GM12878 (cell line): Measurements from ENCODE around the gene STX16. TPM values are rescaled to one million over a fixed set of nuclear protein-coding genes. Genes with fewer than 3 reads are reported as not detected.

Experiments used
- ASH2L ChIP-seq: fragments of 300-600, 200-600 bp; sonication (generic); IDR thresholded peaks from 2 replicates; pipeline ENCODE4 v1.6.1; 2017; ENCODE audit warnings: low read depth, mild to moderate bottlenecking, borderline replicate concordance
- BMI1 ChIP-seq: fragments of 450-650 bp; IDR thresholded peaks from 2 replicates; pipeline ENCODE4 v1.6.1; 2016; ENCODE audit warnings: mild to moderate bottlenecking, moderate library complexity, borderline replicate concordance
- CEBPZ ChIP-seq: fragments of 150-350 bp; IDR thresholded peaks from 2 replicates; pipeline ENCODE4 v1.6.1; 2016; ENCODE audit warnings: low read depth, low read length
- EZH2 ChIP-seq: IDR thresholded peaks from 2 replicates; pipeline ENCODE4 v1.6.1; 2012; ENCODE audit warnings: low read depth, mild to moderate bottlenecking, control low read depth, inconsistent platforms, low read length, borderline replicate concordance; ENCODE audit not compliant: control insufficient read depth
- MXI1 ChIP-seq: fragments of 150-350 bp; IDR thresholded peaks from 2 replicates; pipeline ENCODE4 v1.6.1; 2011; ENCODE audit warnings: low read depth, mild to moderate bottlenecking, inconsistent platforms, low read length, improper control_type of control experiment
- MYC ChIP-seq: IDR thresholded peaks from 2 replicates; pipeline ENCODE4 v1.6.1; 2011; ENCODE audit warnings: mild to moderate bottlenecking, low read length, moderate library complexity, inconsistent platforms; ENCODE audit not compliant: insufficient read depth, insufficient replicate concordance, insufficient read length, severe bottlenecking
- RAD51 ChIP-seq: fragments of 450-650 bp; IDR thresholded peaks from 2 replicates; pipeline ENCODE4 v1.6.1; 2016; ENCODE audit warnings: moderate library complexity, mild to moderate bottlenecking, inconsistent platforms
- SIN3A ChIP-seq: IDR thresholded peaks from 2 replicates; pipeline ENCODE4 v1.6.1; 2012; ENCODE audit warnings: low read depth, low read length, improper control_type of control experiment
- SIX5 ChIP-seq: IDR thresholded peaks from 2 replicates; pipeline ENCODE4 v1.6.1; 2011; ENCODE audit warnings: mild to moderate bottlenecking, low read depth, low read length, moderate library complexity; ENCODE audit not compliant: severe bottlenecking
- SP1 ChIP-seq: IDR thresholded peaks from one replicate; pipeline ENCODE4 v1.6.1; 2011; ENCODE audit warnings: low read depth, low read length
- TCF7 ChIP-seq: IDR thresholded peaks from 2 replicates; pipeline ENCODE4 v1.6.1; 2014; ENCODE audit warnings: antibody characterized with exemption, borderline replicate concordance
- polyA plus RNA-seq, 11 experiments: library from polyadenylated mRNA; depleted of rRNA in 4 of 11; unstranded in 6 of 11; stranded (reverse) in 5 of 11; fragments of >200 nt; fragmentation: Nextera tagmentation in 4 of 11; fragmentation: Illumina TruSeq in 1 of 11; extraction: Ambion mirVana in 4 of 11; extraction: Trizol in 1 of 11; gene quantifications; 1 replicate in 1 of 11; 2 replicates in 10 of 11; pipeline versions ENCODE4 v1.2.1 to v1.2.3, GENCODE V29; 2011 to 2016; ENCODE audit warnings: inconsistent platforms in 2 of 11, missing spikeins in 2 of 11, low read depth in 1 of 11
- total RNA-seq, 4 experiments: library from RNA; depleted of rRNA in 3 of 4; stranded (reverse); fragments of >200 nt in 3 of 4; fragmentation: Illumina TruSeq in 1 of 4; extraction: Trizol in 1 of 4; gene quantifications; 2 replicates each; pipeline versions ENCODE4 v1.2.1 to v1.2.3, GENCODE V29; 2013 to 2021
- TF ChIP-seq, protein P1 (sequence below): IDR thresholded peaks from 2 replicates; pipeline ENCODE4 v1.6.1; 2011; ENCODE audit warnings: mild to moderate bottlenecking, low read depth, low read length, moderate library complexity; ENCODE audit not compliant: insufficient replicate concordance
- TF ChIP-seq, protein P2 (sequence below), 3 experiments: IDR thresholded peaks in 2 of 3; conservative IDR thresholded peaks in 1 of 3; 2 replicates each; pipeline ENCODE4 v1.5.1; 2011; ENCODE audit warnings: low read depth in 3 of 3, low read length in 3 of 3, mild to moderate bottlenecking in 3 of 3, control low read depth in 2 of 3, moderate library complexity in 2 of 3, inconsistent platforms in 1 of 3, mixed read lengths in 1 of 3; ENCODE audit not compliant: control insufficient read depth in 2 of 3, insufficient read depth in 1 of 3; ENCODE audit errors: extremely low read depth in 1 of 3
- TF ChIP-seq, protein P3 (sequence below): IDR thresholded peaks from 2 replicates; pipeline ENCODE4 v1.6.1; 2011; ENCODE audit warnings: borderline replicate concordance, low read depth, mild to moderate bottlenecking, moderate library complexity, low read length; ENCODE audit not compliant: insufficient read depth, poor library complexity, severe bottlenecking
- TF ChIP-seq, protein P4 (sequence below): fragments of 450-650 bp; IDR thresholded peaks from 2 replicates; pipeline ENCODE4 v1.6.1; 2017; ENCODE audit warnings: mild to moderate bottlenecking, moderate library complexity

STX16 gene
- total and polyA plus RNA-seq, 10 of the 15 experiments (the other 5 are each of a cell fraction or from before 2014, with no cell fraction given), result 6.3 to 68.4 (median 35.8) TPM

GRCh38 chr20:58624687-58625086, 26.4 kb upstream of the STX16 start (continued):
- TF ChIP-seq MYC, result no peak
- TF ChIP-seq, protein P1, sequence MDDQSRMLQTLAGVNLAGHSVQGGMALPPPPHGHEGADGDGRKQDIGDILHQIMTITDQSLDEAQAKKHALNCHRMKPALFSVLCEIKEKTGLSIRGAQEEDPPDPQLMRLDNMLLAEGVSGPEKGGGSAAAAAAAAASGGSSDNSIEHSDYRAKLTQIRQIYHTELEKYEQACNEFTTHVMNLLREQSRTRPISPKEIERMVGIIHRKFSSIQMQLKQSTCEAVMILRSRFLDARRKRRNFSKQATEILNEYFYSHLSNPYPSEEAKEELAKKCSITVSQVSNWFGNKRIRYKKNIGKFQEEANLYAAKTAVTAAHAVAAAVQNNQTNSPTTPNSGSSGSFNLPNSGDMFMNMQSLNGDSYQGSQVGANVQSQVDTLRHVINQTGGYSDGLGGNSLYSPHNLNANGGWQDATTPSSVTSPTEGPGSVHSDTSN, result no peak
- no peak for TF ChIP-seq SIN3A
- no peak for TF ChIP-seq MXI1
- TF ChIP-seq, protein P2, sequence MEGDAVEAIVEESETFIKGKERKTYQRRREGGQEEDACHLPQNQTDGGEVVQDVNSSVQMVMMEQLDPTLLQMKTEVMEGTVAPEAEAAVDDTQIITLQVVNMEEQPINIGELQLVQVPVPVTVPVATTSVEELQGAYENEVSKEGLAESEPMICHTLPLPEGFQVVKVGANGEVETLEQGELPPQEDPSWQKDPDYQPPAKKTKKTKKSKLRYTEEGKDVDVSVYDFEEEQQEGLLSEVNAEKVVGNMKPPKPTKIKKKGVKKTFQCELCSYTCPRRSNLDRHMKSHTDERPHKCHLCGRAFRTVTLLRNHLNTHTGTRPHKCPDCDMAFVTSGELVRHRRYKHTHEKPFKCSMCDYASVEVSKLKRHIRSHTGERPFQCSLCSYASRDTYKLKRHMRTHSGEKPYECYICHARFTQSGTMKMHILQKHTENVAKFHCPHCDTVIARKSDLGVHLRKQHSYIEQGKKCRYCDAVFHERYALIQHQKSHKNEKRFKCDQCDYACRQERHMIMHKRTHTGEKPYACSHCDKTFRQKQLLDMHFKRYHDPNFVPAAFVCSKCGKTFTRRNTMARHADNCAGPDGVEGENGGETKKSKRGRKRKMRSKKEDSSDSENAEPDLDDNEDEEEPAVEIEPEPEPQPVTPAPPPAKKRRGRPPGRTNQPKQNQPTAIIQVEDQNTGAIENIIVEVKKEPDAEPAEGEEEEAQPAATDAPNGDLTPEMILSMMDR (IDR thresholded peaks at IDR 0.05 in 2 of 3, conservative IDR thresholded peaks at IDR 0.05 in 1 of 3; ENCODE audit: control insufficient read depth in 2 of 3, extremely low read depth in 1 of 3, insufficient read depth in 1 of 3, low read depth in 3 of 3, low read length in 3 of 3), result no peak
- TF ChIP-seq CEBPZ, result no peak
- TF ChIP-seq, protein P3, sequence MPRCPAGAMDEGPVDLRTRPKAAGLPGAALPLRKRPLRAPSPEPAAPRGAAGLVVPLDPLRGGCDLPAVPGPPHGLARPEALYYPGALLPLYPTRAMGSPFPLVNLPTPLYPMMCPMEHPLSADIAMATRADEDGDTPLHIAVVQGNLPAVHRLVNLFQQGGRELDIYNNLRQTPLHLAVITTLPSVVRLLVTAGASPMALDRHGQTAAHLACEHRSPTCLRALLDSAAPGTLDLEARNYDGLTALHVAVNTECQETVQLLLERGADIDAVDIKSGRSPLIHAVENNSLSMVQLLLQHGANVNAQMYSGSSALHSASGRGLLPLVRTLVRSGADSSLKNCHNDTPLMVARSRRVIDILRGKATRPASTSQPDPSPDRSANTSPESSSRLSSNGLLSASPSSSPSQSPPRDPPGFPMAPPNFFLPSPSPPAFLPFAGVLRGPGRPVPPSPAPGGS, result no peak
- TF ChIP-seq ASH2L, result no peak
- no peak for TF ChIP-seq SIX5
- no peak for TF ChIP-seq EZH2
- no peak for TF ChIP-seq TCF7
- no peak for TF ChIP-seq RAD51
- no peak for TF ChIP-seq BMI1
- TF ChIP-seq SP1, result no peak
- TF ChIP-seq, protein P4, sequence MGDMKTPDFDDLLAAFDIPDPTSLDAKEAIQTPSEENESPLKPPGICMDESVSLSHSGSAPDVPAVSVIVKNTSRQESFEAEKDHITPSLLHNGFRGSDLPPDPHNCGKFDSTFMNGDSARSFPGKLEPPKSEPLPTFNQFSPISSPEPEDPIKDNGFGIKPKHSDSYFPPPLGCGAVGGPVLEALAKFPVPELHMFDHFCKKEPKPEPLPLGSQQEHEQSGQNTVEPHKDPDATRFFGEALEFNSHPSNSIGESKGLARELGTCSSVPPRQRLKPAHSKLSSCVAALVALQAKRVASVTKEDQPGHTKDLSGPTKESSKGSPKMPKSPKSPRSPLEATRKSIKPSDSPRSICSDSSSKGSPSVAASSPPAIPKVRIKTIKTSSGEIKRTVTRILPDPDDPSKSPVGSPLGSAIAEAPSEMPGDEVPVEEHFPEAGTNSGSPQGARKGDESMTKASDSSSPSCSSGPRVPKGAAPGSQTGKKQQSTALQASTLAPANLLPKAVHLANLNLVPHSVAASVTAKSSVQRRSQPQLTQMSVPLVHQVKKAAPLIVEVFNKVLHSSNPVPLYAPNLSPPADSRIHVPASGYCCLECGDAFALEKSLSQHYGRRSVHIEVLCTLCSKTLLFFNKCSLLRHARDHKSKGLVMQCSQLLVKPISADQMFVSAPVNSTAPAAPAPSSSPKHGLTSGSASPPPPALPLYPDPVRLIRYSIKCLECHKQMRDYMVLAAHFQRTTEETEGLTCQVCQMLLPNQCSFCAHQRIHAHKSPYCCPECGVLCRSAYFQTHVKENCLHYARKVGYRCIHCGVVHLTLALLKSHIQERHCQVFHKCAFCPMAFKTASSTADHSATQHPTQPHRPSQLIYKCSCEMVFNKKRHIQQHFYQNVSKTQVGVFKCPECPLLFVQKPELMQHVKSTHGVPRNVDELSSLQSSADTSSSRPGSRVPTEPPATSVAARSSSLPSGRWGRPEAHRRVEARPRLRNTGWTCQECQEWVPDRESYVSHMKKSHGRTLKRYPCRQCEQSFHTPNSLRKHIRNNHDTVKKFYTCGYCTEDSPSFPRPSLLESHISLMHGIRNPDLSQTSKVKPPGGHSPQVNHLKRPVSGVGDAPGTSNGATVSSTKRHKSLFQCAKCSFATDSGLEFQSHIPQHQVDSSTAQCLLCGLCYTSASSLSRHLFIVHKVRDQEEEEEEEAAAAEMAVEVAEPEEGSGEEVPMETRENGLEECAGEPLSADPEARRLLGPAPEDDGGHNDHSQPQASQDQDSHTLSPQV, result no peak
